Fibroblast of skin of left biceps (primary cell): ENCODE measurements around the gene BIRC7.
"Not testable (repeated sequence)": the region's sequence is repeated elsewhere in the genome, so short reads cannot be mapped to it uniquely, and the experiment has no call there.

Source experiments
- DNase-seq, 2 experiments: peaks; one replicate each; pipeline ENCODE4 v3.0.0-alpha.2; 2013; ENCODE audit warnings: low read depth in 2 of 2

BIRC7 gene

DNA sequence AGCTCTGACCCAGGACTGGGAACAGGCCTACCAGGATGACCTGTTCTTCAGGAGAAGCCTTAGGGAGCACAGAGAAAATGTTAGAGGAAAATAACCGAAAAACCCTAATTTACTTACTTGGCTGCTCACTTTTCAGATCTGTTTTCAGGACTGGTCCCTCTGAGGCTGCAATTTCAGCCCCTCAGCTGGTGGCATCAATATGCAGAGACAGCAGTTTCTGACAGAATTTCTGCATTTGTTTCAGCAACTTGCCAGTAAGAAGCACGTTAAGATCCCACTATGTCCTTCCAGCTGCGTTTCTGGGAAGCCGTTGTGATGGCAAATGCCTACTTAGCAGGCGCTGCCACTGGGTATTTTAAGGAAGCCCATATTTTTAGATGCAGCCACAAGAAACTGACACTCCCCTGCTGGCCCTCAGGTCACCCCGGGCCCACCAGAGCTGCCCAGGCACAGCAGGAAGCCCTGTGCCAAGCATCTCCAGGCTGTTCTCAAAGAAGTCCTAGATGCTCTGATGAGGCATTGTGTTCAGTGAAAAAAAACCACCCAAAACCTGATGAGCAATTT, 27.3 kb upstream of the BIRC7 start:
- no peak for DNase-seq

DNA sequence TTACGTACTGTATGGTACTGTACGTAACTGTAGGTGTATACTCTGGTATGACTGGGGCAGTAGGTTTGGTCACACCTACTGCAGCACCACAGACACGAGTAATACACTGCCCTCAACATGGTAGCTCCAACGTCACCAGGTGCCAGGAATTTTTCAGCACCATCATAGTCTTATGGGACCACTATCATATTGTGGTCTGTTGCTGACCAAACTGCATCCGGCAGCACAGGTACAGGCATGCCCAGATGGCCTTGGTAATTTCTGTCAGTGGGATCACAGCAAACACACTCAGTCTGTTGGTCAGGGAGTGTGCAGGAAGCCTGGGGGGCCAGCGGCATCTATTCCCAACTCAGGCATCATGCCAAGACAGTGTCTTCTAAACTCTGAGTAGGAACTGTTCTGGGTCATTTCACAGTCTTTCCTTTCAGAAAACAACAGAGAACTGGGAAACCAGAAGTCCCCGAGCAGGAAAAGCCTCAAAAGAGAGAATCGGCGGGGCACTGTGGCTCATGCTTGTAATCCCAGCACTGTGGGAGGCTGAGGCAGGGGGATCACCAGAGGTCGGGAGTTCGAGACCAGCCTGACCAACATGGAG, 25.6 kb upstream of the BIRC7 start:
- no peak for DNase-seq

DNA sequence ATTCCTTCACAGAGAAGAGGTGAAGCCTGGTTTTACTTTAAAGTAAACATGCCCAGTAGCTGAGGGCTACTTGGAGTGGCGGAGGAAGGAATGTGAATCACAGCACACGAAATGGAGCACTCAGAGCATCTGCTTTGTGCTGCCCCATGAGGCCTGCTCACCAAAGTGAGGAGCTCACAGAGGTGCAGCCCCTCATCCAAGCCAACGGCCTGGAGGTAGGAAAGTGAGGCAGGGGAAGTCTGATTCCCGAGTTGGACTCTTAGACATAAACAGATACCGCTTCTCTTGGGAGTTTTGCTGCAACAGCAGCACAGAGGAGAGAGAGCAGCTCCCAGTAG, 23.3 kb upstream of the BIRC7 start:
- no peak for DNase-seq

DNA sequence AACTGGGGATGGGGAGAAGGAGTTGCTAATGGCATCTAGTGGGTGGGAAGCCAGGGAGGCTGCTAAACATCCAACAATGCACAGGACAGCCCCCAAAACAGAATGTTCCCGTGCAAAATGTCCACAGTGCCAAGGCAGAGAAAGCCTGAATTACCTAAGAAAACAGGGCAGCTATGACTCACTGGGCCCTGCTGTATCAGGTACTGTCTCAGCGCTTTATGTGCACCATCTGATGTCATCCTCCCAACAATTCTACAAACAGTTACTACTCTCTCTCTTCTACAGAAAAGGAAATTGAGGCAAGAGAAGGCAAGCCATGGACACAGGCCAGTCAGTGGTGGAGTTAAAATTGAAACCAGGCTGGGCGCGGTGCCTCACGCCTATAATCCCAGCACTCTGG, 22.9 kb upstream of the BIRC7 start:
- no peak for DNase-seq

DNA sequence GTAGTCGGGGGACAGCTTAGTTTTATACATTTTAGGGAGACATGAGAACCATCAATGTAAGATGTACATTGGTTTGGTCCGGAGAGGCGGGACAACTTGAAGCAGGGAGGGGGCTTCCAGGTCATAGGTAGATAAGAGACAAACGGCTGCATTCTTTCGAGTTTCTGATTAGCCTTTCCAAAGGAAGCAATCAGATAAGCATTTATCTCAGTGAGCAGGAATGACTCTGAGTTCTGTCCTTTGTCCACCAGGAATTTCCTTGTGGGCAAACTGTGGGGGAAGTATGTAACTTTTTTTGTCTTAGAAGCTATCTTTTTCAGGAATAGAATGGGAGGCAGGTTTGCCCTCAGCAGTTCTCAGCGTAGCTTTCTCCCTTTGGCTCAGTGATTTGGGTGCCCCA, 21.2 kb upstream of the BIRC7 start:
- DNase-seq, result no peak

DNA sequence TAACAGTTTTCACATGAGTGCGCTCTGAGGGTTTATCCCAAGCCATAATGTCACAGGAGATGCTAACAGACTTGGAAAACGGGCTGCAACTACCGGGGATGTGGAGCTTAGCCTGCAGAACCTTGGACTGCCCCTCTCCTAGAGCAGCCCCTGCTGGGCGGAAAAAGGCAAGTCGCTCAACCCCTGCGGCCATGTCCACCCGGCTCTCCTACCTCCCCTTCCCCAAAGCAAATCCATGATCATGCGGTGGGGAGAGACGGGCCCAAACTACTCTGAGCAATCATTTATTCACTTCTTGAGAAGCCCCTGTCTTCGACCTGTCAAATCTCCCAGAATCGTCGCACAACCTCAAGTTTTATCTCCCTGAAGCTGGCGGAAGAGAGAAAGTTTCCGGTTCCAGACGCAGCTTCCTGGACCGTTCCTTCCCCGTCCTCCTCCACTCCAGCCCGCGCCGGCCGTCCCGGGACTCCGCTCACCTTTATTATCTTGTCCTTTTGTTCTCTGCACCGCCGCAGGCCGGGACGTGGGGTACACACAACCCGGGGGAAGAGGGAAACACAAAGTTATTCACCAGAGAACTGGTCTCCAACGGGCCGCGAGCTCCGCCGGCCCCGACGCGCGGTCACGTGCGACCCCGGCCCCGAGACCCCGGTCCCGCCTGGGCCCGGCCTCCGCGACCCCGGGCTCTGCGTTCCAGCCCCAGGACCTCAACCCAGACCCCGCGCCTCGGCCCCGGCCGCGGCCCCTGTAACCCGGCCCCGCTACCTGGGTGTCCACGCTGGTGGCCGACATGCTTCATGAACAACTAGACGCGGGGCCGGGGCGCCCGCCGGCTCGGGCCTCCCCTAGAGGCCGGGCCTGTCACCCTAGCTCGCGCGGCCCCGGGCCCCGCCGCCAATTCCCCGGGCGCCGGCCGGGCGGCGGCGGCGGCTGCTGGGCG, 20.3 kb upstream of the BIRC7 start:
- no peak for DNase-seq

DNA sequence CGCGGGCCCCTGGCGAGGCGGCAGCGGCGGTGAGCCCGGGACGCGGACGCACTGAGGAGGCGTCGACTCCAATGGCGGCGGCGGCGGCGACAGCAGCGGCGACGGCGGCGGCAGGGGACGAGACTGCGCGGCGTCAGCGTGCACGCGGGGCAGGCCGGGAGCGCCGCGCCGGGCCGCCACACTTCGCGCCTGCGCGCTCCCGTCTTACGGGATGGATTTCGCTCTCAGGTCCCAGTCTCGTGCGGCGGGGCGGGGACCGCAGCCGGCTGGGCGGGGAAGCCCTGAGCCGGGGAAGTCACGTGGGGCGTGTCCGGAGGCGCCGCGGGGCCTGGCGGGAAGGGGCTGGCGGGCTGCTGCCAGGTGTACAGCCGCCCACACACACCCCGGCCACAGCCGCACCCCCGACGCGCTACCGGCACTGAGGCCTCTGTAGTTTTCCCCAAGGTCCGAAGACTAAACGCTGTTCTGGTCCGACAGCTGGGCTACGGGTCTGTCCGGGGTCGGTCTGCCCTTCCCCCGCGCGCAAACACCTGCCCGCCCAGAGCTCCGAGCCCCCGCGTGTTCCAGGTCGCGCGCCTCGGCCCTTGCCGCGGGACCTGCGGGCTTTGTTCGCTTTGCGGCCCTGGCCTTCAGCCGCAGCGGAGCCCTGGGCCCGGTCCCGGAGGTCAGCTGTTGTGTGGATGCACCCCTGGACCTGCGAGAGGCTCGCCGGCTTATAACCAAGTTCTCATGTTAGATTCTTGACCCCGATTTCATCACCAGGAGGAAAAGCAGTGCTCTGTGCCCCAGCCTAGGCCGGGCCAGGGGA, 19.5 kb upstream of the BIRC7 start, which contains the start of gene YTHDF1:
YTHDF1 (minus strand) TSS at position 91 of the 808 bp plus-strand sequence. CDS start 239 bp downstream, outside the sequence.
- peak; percentile 73 to 79 for DNase-seq

DNA sequence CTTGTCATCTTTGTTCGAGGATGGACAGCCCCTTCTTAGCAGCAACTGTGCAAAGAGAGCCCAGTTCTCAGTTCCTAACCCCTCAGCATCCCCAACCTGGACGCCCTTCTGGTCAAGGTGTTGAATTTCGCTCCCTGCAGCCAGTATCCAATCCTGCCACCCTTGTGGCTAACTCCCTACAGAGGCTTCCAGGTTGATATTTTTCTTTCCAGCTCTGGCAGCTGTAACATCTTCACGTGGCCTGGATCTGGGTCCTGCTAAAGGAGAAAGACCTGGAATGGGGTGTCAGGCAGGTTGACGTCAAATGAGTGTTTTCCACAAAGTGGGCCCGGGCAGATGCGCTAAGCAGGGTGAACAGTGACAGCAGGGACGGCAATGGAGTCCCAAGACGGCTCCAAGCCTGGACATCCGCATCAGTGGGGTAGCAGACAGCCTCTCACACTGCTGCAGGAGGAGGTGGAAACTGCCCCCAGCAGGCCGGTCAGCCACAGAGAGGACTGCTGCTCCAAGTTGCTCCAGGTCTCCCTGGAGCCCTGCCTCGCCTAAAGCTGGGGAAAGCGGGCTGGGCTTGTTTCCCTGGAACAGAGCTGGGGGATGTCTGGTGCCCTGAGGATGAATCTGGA, 18.7 kb upstream of the BIRC7 start:
- DNase-seq, result no peak

DNA sequence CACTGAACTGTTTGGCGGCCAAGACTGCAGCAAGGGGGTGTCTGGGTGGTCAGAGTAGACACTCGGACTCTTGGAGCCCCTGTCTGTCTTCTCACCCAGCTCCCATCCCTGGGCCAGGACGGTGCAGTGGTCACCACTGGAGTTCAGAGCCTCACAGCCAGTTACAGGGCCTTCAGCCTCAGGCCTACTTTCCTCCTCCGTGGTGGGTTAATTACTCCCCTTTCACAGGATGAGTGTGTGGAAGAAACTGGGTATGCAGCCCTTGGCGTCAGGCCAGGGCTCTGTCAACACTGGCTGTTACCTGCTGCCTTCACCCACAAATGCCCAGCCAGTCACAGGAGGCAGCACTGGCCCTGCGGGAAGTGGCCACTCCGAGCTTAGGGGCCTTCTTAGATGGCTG, 18.0 kb upstream of the BIRC7 start:
- DNase-seq, result no peak

DNA sequence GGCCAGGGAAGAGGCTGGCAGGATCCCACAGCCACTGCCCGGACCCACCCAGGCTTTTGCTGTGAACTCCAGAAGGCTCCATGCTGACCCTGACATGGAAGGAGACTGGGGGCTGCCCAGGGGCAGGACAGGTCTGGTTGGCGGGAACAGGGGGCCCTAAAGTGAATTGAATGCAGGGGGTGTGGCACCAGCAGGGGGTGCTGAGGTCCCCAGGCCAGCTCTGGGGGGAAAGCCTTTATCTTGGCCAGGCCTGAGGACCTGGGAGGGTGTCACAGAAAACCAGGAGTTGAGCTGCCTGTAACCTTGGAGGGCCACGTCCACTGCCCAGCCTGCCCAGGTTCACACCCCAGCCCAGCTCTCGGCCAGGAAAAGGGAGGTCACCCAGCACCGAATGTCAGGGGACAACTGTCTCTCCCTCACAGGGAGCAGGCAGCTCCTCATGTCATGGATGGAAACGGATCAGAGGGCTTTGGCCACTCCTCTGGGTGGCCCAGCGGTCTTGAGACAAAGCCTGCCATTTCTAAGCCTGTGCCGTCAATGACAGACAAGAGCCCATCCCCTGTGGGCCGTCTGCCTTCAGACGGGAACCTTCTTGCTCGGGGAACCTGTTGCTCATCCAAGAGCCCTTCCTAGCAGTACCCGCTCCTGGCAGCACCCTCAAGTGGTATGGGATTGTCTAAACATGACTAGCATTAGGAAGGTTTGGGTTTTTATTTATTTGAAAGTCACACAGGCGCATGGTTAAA, 16.8 kb upstream of the BIRC7 start:
- DNase-seq, result no peak

DNA sequence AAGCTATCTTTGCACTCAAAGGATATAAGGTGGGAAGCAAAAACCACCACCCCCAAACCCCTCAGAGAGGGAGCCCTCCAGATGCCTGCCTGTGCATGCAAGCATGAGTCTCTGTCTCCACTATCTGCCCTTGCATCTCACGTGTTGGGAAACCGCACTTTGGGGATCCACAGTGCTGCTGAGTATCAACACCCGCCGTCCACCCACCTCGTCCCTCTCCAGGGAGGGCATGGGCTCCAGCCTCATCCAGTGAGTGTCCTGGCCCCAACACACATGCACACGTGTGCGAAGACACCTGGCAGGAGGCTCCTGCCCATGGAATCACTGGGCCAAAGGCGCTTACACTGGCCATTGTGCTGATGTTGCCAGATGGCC, 16.3 kb upstream of the BIRC7 start:
- DNase-seq, result no peak

DNA sequence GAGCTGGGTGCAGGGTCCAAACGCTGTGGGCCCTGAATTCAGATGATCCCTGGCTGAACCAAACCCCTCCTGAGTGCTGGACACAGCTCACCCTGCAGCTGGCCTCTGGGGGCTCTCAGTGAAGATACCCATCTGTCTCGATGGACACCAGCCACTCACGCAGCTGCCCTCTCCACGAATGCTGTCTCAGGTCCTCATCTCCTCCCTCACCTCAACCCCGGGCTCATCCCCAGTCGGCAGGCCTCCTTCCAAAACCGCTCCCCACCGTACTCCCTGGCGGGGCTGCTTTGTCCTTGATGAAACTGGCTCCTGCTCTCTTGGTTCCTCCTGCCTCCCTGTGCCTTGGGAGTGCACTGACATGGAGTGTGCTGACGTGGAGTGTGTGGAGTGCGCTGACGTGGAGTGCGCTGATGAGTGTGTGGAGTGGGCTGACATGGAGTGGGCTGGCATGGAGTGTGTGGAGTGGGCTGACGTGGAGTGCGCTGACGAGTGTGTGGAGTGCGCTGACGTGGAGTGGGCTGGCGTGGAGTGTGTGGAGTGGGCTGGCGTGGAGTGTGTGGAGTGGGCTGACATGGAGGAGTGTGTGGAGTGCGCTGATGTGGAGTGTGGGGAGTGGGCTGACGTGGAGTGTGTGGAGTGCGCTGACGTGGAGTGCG, 15.7 kb upstream of the BIRC7 start:
- DNase-seq, result no peak

DNA sequence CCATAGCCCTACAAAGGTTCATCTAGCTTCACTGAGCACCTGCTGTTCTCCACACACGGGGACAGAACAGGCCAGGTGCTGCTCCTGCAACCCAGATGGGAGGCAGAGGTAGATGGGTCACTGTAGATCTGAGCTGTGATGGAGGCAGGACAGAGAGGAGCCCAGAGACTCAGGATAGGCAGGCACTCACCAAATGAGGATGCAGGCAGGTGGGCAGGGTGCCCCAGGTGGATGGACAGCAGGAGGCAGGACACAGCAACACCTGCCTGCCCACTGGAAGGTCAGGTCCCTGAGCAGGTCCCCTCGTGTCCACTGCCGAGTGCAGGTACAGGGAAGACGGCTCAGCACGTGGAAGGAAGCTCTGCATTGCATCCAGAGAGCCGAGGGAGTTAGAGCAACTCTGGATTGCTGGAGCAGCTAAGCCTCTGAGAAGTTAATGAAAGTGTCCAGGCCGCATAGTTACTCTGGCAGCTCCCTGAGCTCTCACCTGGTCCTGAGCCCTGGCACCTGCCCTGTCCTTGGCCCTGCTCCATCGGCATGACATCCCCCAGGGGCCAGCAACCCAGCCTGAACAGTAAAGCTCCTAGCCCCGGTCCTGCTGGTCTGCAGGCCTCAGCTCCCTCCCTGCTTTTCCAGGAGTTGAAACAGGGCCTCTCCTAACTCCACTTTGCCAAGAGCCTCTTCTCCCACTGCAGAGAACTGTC, 14.9 kb upstream of the BIRC7 start:
- no peak for DNase-seq

DNA sequence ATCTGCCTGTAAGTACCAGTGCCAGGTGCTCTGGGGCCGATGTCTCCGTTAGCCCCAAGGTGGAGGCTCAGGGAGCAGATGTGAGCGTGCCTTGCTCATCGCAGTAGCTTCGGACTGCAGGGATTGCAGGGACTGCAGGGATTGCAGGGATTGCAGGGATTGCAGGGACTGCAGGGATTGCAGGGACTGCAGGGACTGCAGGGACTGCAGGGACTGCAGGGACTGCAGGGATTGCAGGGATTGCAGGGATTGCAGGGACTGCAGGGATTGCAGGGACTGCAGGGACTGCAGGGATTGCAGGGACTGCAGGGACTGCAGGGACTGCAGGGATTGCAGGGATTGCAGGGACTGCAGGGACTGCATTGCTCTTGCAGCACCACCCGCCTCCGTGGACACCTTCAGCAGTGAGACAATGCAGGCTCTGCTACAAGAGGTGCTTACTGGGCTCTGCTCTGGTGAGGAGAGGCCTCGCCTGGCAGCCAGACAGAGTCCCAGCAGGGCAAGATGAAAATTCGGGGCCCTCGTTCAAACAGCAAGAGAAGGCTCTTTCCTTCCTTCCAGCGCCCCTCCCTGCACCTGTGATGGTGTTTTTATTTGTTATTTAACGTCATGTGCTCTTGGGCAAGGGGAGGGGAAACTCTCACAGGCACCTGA, 14.2 kb upstream of the BIRC7 start:
- not testable (repeated sequence) for DNase-seq

DNA sequence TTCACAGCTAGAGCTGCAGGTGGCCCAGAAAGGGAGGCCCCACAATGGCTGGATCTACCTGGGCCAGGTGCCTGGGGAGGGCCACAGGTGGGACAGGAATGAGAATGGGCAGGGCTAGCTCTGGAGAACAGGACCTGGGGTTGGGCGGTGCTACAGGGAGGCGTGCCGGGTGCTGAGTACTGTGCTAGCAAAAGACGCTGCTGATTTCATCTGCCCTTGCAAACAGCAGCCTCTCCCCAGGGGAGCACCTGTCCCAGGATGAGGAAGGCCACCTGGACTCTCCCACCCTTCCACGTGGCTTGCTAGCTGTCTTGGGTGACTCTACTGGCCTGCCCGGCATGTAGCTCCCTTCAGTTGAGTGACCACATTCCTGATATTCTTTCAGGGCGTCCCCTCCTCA, 13.2 kb upstream of the BIRC7 start:
- no peak for DNase-seq

DNA sequence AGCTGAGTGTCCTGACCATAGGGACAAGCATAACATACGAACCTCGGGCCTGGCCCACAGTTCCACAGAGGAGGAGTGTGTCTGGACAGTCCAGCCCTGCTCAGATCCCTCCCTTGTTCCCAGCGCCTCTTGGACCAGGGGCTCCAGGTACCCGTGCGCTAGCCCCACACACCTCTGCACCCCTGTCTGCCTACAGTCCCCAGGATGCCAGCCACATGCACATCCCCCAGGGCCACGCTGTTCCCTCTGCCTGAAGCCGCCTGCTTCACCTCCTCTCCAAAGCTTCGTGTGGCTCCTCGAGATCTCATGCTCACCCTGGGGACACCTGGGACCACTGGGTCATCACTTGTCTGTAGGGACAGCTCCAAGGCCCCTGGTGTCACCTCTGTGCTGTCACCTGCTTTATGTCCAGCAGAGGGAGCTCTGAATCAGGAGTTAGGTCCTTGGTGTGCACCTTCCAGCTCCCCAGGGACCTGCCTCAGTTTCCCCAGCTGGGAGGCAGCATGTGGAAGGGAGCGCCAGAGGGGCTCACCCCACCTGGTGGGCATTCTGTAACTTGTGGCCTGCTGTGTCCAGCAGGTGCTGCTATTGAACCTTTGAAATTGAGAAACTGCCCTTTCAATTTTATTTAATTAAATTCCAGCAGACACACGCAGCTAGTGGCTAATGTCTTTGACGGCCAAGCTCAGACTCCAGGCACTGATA, 12.4 kb upstream of the BIRC7 start:
- no peak for DNase-seq

DNA sequence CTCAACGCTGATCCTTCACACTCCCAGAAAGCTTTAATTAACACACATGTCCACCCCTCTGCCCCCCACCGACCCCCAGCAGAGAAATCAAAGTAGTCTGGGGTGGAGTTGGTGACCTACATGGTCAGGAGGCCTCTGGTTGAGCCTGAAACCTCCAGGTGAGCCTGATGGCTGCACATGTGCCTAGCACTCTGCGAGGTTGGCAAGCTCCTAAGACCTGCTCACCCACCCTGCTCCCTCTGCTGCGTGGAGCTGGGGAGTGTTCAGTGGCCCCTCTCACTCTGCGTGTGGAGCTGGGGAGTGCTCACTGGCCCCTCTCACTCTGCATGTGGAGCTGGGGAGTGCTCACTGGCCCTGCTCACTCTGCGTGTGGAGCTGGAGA, 11.9 kb upstream of the BIRC7 start:
- DNase-seq, result no peak

DNA sequence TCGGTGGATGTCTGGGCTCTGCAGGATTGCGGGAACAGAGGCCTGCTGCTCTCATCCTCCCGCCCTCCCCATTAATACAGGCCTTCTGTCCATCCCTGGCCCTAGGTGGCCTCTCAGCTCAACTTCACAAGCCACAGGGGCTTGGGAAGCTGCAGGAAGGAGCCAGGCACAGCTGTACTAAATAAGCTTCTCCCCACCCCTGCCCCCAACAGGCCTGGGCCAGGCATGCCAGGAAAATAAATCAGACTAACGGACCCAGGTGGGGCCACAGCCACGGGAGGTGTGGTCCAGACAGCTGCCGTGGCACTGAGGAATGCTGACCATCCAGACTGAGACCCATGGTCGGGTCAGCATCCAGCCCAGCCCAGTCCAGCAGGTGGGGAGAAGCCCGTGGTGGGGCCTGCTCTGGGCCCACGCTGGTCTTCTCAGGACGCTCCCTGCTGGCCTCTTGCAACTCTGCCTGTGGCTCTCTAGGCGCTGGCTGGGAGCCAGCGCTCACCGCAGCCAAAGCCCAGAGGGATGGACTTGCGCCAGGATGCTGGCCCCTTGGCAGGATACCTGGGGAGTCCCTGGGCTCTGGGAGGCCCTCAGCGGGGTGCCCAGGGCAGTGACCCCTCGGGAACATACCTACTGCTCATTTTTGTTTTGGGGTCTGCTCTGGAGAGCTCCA, 11.2 kb upstream of the BIRC7 start:
- DNase-seq, result no peak
